ENCODE measurements around the gene CPA1.

DNA sequence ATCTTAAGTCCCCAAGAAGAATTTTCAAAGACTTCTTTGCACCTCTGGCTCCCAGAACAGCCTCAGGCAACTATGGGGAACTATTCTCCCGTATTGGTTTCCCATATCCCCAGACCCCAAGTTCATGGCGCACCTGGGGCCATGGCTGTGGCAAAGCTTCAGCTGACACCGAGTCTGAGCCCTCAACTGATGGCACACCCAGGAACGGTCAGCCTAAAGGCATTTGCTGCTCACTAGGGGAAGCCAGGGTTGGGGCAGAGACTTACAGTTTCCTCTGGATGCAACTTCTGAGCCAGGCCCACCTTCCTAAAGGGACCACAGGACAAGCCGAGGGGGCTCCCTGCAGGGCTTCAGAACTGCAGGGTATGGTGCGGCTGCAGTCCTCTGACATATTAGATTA is 13.7 kb upstream of the CPA1 start:
- TF ChIP-seq, protein P1, sequence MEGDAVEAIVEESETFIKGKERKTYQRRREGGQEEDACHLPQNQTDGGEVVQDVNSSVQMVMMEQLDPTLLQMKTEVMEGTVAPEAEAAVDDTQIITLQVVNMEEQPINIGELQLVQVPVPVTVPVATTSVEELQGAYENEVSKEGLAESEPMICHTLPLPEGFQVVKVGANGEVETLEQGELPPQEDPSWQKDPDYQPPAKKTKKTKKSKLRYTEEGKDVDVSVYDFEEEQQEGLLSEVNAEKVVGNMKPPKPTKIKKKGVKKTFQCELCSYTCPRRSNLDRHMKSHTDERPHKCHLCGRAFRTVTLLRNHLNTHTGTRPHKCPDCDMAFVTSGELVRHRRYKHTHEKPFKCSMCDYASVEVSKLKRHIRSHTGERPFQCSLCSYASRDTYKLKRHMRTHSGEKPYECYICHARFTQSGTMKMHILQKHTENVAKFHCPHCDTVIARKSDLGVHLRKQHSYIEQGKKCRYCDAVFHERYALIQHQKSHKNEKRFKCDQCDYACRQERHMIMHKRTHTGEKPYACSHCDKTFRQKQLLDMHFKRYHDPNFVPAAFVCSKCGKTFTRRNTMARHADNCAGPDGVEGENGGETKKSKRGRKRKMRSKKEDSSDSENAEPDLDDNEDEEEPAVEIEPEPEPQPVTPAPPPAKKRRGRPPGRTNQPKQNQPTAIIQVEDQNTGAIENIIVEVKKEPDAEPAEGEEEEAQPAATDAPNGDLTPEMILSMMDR (IDR thresholded peaks at IDR 0.05; ENCODE audit: low read length): no peak
- TF ChIP-seq EZH2 (IDR thresholded peaks at IDR 0.05; ENCODE audit: borderline replicate concordance, low read length): no peak
